HG02571 (cell line): ENCODE results near the gene ESR2.
"Not testable (repeated sequence)": the region's sequence is repeated elsewhere in the genome, so short reads cannot be mapped to it uniquely, and the experiment has no call there.

Experiments
- ATAC-seq: cut with Tn5 transposase; IDR thresholded peaks from one replicate; pipeline ENCODE4 v1.9.1; 2021; ENCODE audit warnings: mild to moderate bottlenecking, moderate library complexity; ENCODE audit not compliant: unreplicated experiment

ESR2 gene

DNA sequence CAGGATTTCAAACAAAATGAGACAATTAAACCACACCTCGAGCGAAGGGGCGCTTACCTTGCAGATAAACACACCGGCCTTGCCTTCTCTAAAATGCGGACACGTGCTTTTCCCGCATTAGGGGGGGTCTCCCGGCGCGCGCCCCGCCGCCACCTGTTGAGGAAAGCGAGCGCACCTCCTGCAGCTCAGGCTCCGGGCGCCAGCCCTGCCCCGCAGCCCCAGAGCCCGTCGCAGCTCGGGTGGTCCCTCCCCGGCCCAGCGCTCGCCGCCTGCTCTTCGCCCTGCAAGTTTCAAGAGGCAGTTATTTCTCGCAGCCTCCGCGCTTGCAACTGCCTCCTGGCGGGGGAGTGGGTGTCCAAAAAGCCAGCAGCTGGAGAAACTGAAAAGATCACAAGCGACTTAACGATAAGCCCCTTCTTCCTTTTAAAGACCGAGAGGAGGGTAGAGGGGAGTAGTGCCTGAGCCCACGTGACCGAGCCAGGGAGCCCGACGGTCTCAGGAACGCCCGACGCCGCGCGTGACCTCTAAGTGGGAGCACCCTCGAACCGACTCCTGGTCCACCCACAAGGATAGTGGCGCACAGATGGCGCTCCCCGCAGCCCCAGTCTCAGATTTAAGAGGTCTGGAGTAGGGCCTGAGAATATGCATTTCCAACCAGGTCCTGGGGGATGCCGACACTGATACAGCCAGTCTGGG, at the start of gene ESR2:
Gene ESR2 (minus strand): TSS at position 396 of the 696 bp plus-strand sequence. CDS start 11,386 bp downstream, outside the sequence.
- peak; percentile 46 for ATAC-seq

DNA sequence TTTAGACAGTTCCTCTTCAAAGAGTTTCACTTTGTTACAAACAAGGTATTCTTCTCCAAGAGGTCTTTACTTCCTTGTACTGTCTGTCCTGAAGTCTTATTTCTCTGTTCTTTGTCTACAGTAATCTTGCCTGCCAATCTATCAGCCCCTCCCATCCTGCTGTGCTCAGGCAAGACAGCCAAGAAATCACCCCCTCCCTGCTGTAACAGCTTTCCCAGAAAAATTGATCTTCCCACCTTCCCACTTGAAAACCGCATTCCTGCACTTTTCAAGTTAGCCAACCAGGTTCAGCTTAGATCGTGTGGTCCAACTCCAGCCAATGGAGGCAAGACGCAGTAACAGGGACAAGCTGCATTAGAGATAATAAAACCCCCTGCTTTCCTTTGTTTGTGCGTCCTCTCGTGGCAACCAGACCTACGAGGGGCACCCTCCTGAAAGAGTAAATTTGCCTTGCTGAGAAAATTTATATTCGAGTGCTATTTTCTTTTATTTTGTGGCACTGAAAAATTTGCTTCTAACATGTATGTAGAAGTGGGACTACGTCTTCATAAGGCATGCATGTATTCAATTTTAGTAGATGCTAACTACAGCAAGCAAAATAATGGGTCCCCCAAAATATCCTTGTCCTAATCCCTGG, 46.5 kb upstream of the ESR2 start:
- no peak for ATAC-seq

DNA sequence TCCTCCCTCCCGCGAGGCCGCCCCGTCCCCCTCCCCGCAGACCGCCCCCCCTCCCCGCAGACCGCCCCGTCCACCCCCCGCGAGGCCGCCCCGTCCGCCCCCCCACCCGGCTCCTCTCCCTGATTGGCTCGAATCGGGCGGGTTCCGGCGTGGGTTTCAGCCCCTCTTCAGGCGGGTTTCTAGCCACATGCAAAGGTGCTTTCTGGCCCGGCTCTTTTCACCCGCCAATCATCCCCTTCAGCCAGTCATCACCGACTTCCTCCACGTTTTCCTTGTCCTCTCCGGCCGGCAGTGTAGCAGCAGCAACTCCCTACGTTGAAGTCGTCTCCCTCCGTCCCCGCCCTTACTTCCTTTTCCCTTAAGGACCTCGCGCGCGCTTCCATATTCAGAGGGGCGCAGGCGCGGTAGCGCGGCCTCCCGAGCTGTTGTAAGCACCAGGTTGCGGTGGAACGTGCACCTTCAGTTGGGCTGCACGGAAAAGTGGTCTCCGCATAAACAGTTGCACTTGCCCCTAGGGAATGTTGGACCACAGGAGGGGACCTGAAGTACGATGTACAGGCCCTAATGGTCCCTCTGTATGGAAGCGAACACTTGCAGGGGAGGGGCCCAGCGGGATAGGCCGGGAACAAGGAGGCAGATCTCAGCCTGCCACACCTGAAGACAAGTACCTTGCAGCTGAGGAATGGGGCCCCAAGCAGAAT, 44.6 kb upstream of the ESR2 start:
- ATAC-seq, result peak; percentile 85

DNA sequence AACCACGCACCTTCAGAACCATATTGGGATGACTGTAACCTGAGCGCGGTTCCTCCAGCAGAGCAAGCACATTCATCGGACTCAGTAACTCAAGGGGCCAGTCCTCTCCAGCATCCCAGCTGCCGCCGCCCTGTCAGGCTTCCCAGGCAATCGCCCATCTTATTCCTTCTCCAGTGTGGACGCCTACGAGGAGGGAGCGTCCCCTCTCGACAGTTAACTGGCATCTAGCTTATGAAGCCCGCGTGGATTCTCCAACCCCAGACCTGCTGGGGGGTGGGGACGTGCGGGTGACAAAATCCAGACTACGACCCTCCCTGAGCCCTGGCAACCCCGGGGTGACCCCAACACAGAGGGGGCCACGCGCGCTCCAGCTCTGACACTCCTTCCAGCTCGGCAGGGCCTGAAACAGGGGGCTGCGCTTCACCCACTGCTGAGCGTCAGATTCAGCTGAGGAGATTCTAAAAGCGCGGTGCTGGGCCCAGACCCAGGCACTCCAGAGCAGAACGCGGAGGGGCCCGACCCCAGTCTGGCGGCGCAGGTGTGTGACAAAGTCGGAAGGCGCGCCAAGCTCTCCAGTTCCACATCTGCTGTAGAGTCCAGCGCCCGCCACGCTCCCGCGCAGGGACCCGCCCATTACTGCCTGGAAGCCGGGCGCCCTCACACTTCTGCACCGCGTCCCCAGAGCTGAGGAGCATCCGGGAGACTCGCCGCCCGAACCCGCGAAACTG, 43.9 kb upstream of the ESR2 start:
- peak; percentile 48 for ATAC-seq

DNA sequence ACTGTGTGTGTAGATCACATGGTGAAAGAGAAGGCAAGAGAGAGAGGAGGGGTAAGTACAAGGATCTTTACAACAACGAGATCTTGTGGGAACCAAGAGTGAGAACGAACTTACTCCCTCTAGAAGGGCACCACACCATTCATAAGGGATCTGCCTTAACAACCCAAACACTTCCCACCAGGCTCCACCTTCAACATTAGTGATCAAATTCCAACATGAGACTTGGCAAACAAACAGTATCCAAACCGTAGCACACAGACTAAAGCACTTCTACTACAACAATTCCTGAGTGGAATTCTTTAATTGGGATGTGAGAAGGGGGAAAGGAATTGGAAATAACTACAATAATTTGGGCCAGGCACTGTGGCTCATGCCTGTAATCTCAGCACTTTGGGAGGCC, 35.0 kb upstream of the ESR2 start:
- ATAC-seq, result no peak

DNA sequence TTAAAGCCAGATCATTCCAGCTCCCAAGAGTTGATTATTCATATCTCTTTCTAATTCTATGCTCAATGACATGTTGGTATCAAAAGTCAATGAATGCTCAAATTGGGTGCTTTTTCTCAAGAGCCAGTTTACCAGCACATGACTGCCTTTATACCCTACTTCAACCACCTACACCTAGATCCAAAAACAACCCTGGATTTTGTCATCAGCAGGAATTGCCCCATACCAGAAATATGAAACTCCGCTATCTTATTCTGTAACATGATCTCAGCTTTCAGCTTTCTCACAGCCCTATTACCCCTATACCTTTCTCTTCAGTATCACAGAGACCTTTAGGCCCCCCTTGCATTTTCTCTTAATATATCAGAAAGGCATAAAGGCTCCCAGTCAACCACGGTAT, 32.3 kb upstream of the ESR2 start:
- no peak for ATAC-seq

DNA sequence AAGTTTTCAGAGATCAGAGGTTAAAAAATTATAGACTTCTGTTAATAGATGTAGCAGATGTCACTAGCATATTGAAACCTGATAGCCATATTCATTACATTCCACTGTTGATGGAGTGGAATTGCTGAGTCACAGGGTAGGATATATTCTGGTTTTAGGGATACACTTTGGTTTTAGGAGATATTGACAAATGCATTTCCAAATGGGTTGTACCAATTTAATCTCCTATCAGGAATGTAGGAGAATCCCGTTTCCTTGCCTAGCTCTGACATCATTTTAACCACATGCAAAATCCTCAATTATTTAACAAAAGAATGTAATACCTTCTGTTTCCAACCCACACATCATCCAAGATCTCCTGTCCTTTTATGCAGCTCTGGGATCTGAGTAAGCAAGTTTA, 30.7 kb upstream of the ESR2 start:
- no peak for ATAC-seq

DNA sequence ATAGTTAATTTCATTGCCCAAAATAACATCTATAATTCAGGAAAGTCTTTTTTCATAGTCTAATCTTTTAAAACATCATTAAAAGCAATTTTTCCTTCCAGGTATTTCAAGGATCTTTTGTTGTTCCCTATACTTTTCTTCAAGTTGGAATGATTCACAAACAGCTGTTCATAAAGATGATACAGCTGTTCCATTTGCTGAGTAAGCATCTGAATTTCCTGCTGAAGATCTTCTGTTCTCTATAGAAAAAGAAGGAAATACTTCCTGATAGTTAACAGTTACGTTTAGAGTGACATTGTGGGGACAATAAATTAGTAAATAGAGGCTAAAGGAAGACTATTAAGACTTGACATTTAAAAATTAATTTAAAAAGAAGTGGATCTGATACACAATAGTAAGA, 30.3 kb upstream of the ESR2 start:
- ATAC-seq, result no peak

DNA sequence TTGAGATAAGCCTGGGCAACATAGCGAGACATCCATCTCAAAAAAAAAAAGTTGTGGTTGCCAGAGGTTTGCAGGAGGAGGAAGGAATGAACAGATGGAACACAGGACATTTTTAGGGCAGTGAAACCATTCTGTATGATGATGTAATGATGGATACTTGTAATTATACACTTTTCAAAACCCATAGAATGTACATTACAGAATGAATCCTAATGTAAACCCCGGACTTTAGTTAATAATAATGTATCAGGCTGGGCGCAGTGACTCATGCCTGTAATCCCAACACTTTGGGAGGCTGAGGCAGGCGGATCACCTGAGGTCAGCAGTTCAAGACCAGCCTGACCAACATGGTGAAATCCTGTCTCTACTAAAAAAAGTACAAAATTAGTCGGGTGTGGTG, 26.2 kb upstream of the ESR2 start:
- not testable (repeated sequence) for ATAC-seq

DNA sequence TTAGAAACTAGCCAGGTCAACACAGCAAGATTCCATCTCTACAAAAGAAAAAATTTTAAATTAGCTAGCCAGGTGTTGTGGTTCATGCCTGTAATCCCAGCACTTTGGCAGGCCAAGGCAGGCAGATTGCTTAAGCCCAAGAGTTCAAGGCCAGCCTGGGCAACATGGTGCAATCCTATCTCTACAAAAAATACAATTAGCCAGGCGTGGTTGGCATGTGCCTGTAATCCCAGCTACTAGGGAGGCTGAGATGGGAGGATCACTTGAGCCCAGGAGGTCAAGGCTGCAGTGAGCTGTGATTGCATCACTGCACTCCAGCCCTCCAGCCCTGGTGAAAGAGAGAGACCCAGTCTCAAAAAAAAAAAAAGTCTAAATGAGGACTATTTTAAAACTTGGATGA, 24.5 kb upstream of the ESR2 start:
- not testable (repeated sequence) for ATAC-seq

DNA sequence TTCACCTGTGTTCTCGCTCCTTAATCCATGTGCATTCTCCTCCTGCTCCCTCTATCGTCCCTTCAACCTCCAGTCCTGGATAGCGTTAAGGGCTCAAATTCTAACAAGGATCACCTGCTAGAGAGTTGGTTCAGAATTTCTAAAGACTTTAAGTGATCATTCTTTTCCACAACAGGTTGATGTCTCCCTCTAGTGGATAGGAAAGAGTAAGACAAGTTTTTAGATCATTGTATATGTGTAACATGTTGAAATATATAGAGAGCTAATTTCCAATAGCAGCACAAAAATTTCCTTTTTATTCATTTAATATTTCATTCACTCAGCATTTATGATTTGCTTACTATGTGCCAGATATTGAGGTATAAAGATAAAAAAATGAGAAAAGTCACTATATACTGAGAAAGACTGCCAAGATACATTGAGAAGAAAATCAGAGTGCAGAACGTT, 9.3 kb upstream of the ESR2 start:
- no peak for ATAC-seq

DNA sequence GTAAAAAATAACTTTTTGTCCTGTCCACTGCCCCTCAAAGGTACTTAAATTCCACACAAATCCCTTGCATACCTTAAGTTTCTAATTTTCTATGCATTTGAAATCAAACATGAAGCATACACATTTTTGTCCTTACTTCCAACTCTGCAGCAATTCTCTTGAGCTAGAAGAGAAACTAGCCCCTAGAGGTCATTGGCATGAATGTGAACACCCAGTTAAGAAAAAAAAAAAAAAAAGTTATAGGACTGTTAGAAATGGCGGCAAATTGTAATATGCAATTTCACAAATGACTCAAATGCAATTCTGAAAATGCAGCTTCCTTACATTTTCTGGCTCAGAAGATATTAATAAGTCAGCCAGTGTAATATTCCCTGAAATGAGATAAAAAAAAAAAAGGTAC, 4.6 kb upstream of the ESR2 start:
- ATAC-seq, result no peak

DNA sequence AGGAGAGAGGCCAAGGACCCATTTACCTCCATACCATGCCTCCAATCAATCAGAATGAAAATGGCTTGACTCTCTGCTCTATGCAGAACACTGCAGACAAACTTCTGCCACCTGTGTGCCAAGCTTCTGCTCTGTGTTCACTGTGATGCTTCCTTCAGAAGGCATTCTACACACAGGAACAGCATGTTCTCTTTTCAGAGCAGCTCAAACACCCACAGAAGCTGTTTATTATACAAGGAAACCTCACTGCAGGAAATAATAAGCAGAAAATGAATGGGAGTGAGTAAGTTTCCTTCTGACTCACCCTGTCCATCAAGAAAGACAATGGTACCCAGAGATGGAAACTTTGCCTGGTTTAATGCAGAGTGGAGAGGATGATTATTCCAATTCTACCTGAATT, 2.4 kb upstream of the ESR2 start:
- ATAC-seq, result no peak

DNA sequence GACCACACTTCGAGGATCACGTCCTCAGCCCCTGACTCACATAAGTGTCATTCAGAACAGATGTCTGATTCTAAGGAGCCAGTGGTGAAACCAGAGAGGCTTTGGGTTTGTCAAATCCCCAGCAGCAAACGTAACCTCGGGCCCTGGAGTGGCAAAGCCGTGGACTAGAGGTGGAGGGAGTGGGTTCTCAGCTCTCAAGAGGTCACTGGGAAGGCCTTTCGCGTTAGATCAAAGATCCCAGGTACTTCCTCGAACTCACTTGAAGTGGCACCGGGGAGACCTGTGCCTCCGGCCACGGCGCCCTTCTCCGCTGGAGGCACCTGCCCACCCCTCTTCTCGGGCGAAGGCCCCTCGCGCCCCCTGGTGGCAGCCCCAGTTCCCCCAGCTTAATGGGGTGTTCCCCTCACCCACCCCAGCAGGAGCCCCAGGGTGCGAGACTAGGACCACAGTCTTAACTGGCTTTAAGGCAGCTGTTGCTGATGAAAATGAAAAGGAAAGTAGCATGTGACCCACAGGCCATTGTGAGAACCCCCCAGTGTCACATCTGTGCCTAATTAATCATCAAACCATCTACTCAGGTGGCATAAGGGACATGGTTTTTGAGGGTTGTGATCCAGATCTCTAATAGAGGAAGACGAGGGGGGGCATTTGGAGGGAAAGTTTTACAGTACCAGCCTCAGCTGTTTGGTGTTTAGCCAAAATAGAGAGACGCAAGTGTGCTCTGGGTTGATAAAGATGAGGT, 672 bp upstream of the ESR2 start:
- ATAC-seq, result peak; percentile 79

DNA sequence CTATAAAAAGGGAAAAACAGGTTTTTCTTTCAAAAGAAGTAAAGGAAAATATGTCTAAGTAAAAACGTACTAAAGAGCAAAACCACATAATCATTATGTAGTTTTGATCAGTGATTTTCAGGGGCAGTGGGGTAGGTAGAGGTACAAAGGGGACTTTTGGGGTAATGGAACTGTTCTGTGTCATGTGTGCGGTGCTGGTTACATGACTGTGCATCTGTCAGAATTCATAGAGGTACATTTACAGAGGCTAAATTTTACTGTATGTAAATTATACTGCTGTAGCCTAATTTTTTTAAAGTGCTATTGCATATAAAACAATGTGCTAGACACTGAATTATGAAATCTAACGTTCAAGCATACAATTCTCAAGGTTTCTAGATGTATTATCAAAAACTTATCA, 2.0 kb downstream of the ESR2 start:
- no peak for ATAC-seq

DNA sequence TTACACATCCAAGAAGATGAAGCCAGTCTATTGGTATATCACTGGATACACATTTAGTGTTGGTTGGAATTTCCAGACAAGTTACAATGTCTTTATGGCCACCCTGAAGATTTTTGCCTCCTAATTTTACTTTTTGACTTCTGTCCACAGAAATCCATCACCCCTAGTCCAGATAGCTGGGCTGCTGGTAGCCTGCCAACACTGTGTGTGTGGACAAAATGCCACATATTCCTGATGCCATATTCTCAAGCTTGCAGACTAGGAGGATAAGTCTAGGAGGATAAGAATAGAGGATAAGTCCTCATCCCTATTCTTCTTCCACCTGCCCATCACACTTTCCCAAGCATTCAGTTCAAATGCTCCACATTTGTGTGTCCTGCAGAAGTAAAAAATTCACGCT, 4.6 kb downstream of the ESR2 start:
- no peak for ATAC-seq

DNA sequence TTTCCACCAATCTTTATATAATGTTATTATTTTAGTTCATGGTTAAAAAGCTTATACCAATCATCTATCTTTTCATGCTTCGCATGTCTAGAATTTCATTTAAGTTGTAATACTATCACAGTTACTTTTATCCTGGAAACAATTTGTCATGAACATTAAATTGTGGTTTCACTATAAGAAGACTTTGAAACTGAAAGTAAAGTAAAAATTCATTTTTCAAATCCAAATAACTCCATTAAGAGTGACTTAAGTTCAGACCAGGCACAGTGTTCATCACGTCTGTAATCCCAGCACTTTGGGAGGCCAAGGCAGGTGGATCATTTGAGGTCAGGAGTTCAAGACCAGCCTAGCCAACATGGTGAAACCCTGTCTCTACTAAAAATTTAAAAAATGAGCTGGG, 12.4 kb downstream of the ESR2 start:
- no peak for ATAC-seq

DNA sequence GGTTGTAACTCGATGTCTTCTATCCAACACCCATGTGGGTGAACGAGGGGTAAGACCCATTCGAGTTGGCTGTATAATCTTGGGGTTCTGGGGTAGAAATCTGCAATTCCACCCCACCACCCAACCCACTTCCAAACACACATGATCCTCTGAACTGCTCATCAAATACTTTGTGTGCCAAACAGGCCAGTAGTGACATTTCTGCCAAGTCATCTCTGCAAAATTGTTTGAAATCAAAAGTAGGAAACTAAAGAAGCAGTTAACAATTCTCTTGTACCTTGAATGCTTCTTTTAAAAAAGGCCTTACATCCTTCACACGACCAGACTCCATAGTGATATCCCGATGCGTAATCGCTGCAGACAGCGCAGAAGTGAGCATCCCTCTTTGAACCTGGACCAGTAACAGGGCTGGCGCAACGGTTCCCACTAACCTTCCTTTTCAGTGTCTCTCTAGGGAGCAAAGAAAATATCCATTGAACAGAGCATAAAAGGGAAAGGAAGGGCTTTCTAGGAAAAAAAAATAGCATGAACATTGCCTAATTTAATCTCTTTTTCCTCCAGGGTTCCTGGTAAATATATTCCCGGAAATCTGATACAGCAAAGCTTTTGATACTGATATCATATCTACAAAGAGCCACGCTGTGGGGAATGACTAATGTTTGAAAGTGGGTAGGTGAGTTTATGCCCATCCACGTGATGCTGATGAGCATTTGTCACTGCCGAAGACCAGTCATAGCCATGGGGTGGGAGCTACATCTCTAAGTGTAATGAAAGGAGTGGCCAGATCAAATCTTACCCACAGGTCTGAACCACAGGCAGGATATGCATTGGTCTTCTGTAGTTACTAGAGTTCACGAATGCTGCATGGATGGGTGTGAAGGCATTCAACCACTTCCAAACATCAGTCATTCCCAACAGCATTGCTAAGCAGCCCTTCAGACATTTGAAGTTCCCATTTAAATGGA, 14.2 kb downstream of the ESR2 start:
- no peak for ATAC-seq

DNA sequence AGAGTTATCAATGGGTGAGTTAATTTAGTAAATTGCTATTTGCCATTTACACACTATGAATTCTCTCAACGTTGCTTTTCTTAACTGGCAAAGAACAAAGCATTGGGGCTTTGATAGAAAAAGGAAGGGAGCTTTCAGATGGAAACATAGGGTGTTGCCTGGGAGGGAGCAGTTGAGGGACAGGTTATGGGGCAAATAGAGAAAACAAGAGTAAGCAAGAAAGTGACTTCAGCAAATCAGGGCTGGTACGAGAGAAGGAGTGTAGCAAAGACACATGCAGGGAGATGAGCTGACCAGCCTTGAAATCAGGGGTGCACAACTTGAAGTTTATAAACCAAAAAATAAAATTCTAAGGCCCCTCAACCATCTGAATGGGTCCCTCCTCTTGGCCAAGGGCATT, 15.7 kb downstream of the ESR2 start:
- no peak for ATAC-seq

DNA sequence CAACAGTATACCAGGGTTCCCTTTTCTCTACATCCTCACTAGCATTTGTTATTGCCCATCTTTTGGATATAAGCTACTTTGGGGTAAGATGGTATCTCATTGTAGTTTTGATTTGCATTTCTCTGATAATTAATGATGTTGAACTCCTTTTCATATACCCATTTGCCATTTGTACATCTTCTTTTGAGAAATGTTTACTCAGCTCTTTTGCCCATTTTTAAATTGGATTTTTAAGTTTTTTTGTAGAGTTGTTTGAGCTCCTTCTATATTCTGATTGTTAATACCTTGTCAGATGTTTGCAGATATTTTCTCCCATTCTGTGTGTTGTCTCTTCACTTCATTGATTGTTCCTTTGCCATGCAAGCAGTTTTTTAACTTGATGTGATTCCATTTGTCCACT, 22.2 kb downstream of the ESR2 start:
- no peak for ATAC-seq
